ENCODE results near the gene AKR7A3.

The AKR7A3 gene

GRCh38 chr1:19313961-19314882, 25.7 kb upstream of the AKR7A3 start:
- CTCF ChIA-PET = interaction anchor here (1.0 to 1.5 kb wide), 3 partner anchors 15 to 335 kb away, joined by 3 read pairs; no protein-coding TSS in a partner anchor
- no peak overlapping the region for H3K4me3 ChIP-seq (ENCODE audit: low read depth, low read length)
- POLR2A ChIA-PET = interaction anchor here (0.6 kb wide), 1 partner anchor 16 kb away, joined by 3 read pairs; no protein-coding TSS in a partner anchor
- no peak for TF ChIP-seq CTCF (IDR thresholded peaks at IDR 0.05; ENCODE audit: insufficient read depth, low read length, missing control alignments)
- no peak for DNase-seq (ENCODE audit: low read depth, low spot score)

DNA sequence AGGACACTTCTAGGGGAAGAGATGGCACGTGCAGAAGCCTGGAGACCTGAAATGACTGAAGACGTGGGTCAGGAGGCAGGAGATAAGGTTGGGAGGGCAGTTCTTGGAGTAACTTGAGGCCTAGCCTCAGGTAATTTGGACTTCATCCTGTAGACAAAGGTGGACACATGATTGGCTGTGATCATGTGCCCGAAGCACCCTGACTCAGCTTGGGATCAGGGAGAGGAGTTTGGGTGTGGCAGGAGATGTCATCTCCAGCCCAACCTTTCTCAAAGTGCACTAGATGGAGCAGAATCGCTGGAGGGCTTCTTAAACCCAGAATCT, 25.0 kb upstream of the AKR7A3 start:
- ChIA-PET CTCF (interaction anchor here (1.4 to 3.1 kb wide), 4 partner anchors 16 to 340 kb away, joined by 3 to 16 read pairs (median 4); no protein-coding TSS in a partner anchor), POLR2A (interaction anchor here (0.6 to 1.5 kb wide), 2 partner anchors 17 to 52 kb away, joined by 3 to 4 read pairs; no protein-coding TSS in a partner anchor)
- H3K4me3 ChIP-seq (ENCODE audit: low read depth, low read length) = no peak overlapping the region
- no peak for TF ChIP-seq CTCF (IDR thresholded peaks at IDR 0.05; ENCODE audit: insufficient read depth, low read length, missing control alignments)
- no peak for DNase-seq (ENCODE audit: low read depth, low spot score)

GRCh38 chr1:19312782-19313635, 24.4 kb upstream of the AKR7A3 start:
- no peak for DNase-seq (ENCODE audit: low read depth, low spot score)
- TF ChIP-seq CTCF (IDR thresholded peaks at IDR 0.05; ENCODE audit: insufficient read depth, low read length, missing control alignments) = no peak
- ChIA-PET CTCF (interaction anchor here (1.4 to 3.1 kb wide), 5 partner anchors 16 to 341 kb away, joined by 3 to 16 read pairs (median 3); no protein-coding TSS in a partner anchor), POLR2A (interaction anchor here (0.6 to 1.5 kb wide), 3 partner anchors 17 to 52 kb away, joined by 3 to 4 read pairs (median 3); no protein-coding TSS in a partner anchor)
- peak overlapping the region; percentile 83 for H3K4me3 ChIP-seq (ENCODE audit: low read depth, low read length)

GRCh38 chr1:19311931-19312781, 23.6 kb upstream of the AKR7A3 start, which contains the start of the genes AKR7A2 and SLC66A1:
Gene AKR7A2, minus strand, starts transcription at chr1:19312144. Its CDS starts 20 bp downstream, at chr1:19312124.
Gene SLC66A1, plus strand, starts transcription at chr1:19312326. Its CDS starts 5,352 bp downstream, at chr1:19317678.
- POLR2A ChIA-PET = interaction anchor here (0.6 to 1.5 kb wide), 2 partner anchors 24 to 51 kb away, joined by 3 to 4 read pairs; no protein-coding TSS in a partner anchor
- no peak for TF ChIP-seq CTCF (IDR thresholded peaks at IDR 0.05; ENCODE audit: insufficient read depth, low read length, missing control alignments)
- peak within 1 kb of the TSS; percentile 83 for H3K4me3 ChIP-seq (ENCODE audit: low read depth, low read length)
- CTCF ChIA-PET = interaction anchor here (1.4 to 3.1 kb wide), 4 partner anchors 27 to 341 kb away, joined by 3 to 16 read pairs (median 4); no protein-coding TSS in a partner anchor
- DNase-seq (ENCODE audit: low read depth, low spot score) = no peak

GRCh38 chr1:19311503-19311930, 22.9 kb upstream of the AKR7A3 start:
- ChIA-PET POLR2A (no interaction called here), CTCF (interaction anchor here (0.7 to 3.1 kb wide), 4 partner anchors 10 to 342 kb away, joined by 3 to 16 read pairs (median 5); no protein-coding TSS in a partner anchor)
- DNase-seq (ENCODE audit: low read depth, low spot score) = no peak
- H3K4me3 ChIP-seq (ENCODE audit: low read depth, low read length) = peak overlapping the region; percentile 80
- no peak for TF ChIP-seq CTCF (IDR thresholded peaks at IDR 0.05; ENCODE audit: insufficient read depth, low read length, missing control alignments)
